Stimulated activated CD8-positive, alpha-beta memory T cell treated with anti-CD3 and anti-CD28 coated beads, Interleukin-4, amount 100 ng/mL, for 24 hours (primary cell): ENCODE results near the gene ACAA1.
"Not testable (repeated sequence)": the region's sequence is repeated elsewhere in the genome, so short reads cannot be mapped to it uniquely, and the experiment has no call there.

Experiments used
- DNase-seq: peaks from one replicate; pipeline ENCODE4 v3.0.0-alpha.2; 2020; ENCODE audit warnings: low read depth

Gene ACAA1, protein sequence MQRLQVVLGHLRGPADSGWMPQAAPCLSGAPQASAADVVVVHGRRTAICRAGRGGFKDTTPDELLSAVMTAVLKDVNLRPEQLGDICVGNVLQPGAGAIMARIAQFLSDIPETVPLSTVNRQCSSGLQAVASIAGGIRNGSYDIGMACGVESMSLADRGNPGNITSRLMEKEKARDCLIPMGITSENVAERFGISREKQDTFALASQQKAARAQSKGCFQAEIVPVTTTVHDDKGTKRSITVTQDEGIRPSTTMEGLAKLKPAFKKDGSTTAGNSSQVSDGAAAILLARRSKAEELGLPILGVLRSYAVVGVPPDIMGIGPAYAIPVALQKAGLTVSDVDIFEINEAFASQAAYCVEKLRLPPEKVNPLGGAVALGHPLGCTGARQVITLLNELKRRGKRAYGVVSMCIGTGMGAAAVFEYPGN

DNA sequence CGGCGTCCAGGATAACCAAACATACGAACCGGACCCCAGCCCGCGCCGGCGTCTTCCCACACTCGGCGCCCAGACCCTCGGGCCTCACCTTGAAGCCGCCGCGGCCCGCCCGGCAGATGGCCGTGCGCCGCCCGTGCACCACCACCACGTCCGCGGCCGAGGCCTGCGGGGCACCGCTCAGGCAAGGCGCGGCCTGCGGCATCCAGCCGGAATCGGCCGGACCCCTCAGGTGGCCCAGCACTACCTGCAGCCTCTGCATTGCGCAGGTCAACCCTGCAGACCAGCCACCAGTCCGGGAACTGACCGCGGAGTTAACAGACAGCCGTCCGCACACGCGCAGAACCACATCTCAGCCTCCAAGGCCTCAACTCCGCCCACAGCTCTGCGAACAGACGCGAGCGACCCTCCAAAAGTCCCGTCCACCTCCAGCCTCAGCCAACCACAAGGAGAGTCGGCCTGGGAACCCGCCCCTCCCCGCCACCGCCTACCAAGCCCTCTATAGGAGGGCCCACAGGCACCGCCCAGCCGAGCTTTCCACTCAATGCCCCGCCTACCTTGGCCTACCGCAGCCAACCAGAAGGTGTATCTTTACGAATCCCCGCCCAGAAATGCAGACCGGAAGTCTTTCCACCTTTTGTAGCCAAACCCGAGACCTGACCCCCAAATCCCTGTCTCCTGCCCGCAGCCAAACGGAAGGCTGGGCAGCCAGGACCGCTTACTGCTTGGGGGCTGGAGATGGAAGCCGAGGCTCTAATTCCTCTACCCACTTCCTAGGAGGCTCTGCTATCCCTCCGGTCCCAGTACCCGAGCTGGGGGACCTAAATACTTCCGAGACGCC lies at the start of gene ACAA1:
Gene ACAA1 (minus strand): TSS at position 351 of the 838 bp plus-strand sequence. CDS start 92 bp downstream, at position 259.
- peak; percentile 98 for DNase-seq

DNA sequence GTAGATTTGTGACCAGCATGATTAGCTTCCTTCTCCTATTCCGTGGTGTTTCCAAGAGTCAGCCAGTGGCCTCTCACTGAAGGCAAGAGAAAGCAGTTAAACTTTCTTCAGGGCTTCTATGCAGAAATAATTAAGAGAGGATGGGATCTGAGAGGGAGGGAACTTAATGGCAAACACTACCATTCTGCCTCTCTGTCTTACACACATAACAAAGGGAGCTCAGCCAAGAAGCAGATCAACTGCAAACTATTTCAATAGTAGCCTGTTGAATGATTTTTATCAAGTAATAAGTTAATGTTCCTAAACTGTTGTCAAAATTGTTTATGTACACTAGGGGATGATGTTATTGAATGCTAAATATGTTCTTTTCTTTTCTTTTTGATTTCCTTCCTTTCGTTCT lies 40.3 kb upstream of the ACAA1 start:
- no peak for DNase-seq

DNA sequence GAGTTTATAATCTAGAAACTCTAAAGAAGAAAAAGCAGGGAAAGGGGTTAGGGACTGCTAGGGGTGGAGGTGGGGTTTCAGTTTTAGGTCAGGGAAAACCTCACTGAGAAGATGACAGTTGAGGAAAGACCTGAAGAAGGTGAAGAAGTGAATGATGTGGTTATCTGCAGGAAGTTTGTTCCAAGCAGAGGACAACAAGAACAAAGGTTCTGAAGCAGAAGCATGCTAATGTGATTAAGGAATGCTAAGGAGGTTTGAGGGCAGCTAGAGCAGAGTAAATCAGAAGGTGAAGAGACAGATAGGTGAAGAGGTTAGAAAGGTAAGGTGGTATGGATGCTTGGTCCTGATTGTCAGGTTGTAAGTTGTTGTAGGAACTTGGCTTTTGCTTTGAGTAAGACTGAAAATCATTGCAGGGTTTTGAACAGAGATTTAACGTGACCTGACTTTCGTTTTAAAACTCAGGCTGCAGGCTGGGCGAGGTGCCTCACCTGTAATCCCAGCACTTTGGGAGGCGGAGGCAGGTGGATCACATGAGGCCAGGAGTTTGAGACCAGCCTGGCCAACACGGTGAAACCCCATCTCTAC lies 37.0 kb upstream of the ACAA1 start:
- DNase-seq: no peak

DNA sequence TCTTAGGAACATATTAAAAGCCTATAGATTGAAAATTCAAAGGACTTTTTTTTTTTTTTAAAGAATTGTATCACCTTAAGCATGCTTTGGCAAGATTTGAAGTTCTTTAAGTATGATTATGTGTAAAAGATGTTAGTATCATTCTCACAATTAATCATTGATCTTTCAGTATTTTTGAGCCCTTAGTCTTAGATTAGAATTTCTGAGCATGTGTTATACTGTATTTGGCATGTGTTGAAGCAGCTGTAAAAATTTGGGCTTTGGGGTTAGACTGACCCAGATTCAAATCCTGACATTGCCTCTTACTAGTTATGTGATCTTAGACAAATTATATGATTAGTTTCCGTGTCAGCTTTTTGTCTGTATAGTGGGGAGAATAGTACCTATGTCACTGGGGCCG lies 34.7 kb upstream of the ACAA1 start:
- DNase-seq: no peak

DNA sequence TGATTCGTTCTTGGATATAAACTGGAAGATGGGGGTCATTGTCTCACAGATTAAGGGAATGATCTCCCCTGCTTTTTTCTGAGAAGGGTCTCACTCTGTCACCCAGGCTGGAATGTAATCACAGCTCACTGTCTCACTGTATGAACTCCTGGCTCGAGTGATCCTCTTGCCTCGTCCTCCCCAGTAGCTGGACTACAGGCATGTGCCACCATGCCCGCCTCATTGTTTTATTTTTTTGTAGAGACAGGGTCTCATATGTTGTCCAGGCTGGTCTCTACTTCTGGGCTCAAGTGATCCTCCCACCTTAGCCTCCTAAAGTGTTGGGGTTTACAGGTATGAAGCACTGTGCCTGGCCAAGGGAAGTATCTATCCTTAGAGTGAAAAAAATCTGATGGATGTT lies 33.8 kb upstream of the ACAA1 start:
- DNase-seq: no peak

DNA sequence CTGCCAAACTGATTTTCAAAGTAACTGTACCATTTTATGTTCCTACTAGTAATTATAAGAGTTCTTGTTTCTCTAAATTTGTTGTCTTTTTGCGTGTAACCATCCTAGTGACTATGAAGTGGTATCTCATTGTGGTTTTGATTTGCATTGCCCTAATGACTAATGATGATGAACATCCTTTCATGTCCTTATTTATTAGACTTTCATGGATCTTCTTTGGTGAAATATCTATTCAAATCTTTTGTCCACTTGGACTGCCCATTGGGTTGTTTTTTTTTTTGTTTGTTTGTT lies 32.0 kb upstream of the ACAA1 start:
- DNase-seq: no peak

DNA sequence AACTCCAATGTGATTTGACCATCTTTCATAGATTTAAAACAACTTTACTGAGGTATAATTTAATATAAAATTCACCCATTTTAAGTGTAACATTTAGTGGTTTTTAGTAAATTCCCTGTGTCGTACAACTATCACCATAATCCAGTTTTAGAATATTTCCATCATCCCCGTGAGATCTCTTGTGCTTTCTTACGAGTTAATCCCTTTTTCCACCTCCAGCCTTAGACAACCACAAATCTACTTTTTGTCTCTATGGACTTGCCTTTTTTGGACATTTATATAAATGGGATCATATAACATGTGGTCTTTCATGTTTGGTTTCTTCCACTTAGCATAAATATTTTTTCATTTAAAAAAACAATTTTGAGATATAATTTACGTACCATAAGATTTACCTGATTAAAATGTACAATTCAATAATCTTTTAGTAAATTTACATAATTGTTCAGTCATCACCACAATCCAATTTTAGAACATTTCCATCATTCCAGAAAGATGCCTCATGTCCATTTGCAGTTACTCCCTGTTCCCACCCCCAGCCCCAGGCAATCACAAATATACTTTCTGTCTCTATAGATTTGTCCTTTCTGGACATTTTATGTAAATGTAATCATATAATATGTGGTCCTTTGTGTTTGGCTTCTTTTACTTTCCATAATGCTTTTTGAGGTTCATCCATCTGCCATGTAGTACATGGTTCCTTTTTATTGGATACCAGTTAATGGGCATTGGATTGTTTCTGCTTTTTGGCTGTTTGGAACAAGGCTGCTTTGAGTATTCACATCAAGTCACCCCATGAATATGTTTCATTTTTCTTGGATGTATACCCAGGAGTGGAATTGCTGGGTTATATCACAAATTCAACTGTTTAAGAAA lies 31.5 kb upstream of the ACAA1 start:
- DNase-seq: no peak

DNA sequence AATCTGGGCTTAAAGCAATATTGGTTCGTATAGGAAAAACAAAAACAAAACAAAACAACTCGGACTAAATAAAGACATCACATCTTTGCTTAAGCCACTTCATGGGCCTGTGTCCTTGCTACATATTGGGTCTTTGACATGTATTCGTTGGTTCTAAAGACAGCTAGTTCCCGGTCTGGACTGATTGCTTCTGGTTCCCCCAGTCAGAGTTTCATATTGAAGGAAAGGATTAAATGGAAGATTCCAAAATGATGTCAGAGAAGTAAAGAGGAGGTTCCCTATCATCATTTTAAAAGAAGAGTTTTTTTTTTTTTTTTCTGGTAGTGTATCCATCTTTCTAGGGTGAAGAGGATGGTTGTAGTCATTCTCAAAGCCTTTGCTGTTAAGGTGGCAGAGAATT lies 30.7 kb upstream of the ACAA1 start:
- DNase-seq: no peak

DNA sequence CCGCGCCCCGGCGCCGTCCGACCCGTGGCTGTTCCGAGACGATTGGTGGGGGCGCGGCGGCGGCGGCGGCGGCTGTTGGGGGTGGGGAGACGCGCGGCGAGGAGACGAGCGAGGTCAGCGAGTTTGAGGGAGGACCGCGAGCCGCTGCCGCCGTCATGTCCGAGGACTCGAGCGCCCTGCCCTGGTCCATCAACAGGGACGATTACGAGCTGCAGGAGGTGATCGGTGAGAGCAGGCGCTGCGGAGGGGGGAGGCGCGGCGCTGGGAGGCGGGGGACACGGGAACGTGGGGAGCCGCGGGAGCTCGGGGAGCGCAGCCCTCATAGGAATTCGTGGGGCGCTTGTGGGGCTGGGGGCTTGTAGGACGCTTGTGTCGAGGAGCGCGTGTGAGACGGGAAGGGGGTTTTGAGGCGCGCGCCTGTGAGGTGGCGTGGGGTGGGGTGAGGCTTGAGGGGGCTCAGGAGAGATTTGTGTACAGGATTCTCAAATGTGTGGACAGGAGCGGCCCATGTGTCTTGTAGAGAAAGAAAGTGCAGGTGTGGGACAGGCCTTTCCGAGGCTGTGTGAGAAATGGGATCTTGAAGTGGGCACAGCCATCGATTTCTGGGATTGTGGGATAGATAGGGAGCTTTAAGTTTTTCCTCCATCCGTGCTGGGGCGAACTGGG lies 28.9 kb upstream of the ACAA1 start:
- DNase-seq: no peak

DNA sequence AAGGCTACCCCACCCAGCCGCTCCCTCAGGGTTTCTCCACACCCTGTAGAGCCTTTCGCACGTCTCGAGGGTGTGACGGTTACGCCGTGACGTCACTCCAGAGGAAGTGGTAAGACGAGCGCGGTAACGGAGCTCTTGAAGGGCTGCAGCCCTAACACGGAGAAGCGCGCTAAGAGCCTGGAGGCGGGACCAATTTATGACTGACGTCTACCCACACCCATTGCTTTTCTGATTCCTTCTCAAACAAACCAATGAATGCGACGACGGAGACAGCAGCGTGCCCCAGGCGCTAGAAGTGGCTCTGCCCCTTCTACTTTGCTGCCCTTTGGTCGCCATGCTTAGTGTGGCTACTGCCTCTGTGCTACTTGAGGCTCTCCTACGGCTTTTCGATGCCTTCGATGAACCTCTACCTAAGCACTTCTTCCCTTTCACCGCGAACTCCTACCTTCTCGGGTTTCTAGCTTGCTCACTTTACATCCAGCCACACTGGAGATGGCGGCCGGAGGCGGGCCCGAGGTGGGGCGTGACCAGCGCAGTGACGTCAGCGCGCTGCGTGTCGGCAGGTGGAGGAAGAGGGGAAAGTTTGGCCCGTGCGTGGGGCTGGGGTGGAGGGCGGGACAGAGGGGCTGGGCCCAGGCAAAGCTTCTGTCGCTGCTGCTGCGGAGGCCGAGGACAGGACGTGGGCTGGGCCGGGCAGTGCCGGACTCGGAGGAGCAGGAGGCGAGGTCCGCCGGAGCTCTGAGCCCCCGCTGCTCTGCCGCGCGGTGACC lies 28.2 kb upstream of the ACAA1 start, which contains the start of gene OXSR1:
Gene OXSR1 (plus strand): TSS at position 586 of the 770 bp plus-strand sequence. CDS start 340 bp downstream, outside the sequence.
- DNase-seq: peak; percentile 92

DNA sequence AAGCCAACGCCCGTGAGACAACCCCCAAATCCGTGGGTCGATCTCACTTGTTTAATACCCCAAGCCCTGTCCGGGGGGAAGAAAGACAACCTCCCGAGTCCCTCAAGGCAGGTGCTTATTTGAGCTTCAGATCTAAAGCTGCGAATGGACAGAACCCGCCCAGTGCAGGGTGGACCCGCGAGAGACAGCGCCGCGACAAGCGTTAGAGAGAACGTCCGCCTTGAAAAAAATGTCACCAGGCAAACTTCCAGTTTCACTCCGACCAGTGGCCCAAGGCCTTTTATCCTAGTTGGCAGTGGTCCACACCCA lies 27.7 kb upstream of the ACAA1 start:
- DNase-seq: no peak

DNA sequence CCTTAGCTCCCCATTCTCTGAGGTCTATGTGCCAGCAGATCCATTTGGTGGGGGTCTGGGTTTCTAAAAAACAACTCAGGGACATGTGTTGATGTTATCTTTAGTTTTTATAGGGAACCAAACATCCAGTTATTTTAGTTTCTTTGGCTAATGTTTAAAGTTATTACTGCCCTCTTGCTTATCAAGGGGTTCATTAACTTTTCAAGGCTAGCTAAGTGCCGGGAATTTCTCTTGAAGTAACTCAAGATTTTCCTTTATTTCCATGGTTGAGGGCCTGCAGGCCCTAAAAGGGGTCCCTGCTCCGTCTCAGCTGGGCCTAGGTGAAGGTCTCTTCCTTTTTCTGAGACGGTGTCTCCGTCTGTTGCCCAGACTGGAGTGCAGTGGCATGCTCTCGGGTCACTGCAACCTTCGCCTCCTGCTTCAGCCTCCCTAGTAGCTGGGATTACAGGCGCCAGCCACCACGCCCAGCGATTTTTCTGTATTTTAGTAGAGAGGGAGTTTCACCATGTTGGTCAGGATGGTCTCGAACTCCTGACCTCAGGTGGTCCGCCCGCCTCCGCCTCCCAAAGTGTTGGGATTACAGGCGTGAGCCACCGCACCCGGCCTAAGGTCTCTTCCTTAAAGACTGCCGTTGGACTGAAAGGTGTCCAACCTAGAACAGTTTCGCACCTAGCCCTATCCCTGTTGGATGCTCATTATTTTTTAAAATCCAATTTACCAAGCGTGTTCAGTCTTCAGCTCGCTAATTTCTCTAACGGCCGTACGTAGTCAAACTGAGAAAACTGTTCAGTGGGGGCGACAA lies 27.1 kb upstream of the ACAA1 start:
- no peak for DNase-seq

DNA sequence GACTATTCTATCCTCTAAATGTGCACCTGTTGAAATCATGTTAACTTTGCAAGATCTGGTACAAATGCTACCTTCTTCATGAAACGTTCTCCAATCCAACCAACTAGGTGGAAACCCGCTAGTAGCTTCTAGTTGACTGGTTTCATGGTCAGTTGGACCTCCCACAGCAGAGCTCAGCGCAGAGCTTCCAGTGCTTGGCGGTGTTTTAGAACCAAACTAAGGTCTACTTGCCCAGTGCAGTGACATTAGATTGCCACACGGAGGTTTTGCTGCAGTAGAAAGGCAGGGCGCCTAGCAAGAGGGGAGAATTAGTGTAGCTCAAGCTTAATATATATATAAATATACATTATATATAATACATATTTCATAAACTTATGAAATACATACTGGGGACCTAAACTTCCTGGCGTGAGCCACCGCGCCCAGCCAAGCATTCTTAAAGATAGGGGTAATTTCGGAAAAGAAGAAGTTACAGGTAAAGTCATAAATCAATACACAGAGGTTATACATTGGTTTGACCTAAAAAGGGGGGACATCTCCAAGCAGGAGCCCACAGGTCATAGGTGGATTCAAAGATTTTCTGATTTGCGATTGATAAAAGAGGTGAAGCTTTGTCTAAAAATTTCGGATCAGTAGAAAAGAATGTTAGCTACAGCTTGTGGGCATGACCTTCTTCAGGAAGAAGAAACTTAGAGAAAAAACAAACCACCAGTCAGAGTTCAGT lies 26.4 kb upstream of the ACAA1 start:
- no peak for DNase-seq

DNA sequence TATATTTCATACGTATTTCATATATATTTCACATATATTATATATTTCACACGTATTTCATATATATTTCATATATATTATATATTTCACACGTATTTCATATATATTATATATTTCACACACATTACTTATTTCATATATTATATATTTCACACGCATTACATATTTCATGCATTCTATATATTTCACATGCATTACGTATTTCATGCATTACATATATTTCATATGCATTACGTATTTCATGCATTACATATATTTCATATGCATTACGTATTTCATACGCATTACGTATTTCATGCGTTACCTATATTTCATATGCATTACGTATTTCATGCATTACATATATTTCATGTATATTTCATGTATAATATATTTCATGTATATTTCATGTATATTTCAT lies 23.8 kb upstream of the ACAA1 start:
- DNase-seq: not testable (repeated sequence)

DNA sequence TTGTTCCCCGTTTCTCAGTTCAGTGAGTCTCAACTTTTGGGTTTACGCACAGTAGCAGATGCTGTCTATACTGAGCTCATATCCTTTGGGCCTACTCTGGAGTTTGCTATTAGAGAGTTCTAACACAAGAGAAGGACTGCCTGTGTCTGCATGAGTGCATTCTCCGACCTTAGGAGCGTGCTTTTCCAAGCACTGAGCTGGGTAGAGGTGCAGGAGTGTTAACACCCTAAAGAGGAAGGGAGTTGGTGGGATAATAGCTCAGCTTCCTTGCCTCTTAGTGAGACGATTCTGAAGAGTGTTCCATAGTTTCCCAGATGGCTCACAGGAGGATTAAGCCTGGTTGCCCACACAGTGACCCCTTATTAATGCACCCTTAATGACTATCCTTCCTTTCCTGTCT lies 21.5 kb upstream of the ACAA1 start:
- DNase-seq: no peak

DNA sequence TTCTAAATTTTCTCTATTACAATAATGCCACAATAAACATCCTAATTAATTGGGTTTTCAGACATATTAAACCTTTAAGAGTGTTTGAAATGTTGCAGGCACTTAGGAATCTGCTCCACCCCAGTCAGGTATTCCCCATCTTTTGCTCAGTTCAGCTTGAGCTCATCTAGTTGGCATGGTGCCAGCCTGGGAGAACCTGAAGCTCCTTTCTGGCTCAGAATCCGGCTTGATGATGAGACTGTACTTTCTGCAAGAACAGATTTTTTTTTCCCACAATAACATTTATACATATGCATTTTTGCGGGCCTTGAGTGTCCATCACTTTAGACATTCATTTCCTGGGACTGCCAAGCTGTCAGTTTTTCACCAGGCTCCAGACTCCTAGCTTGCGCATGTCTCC lies 20.7 kb upstream of the ACAA1 start:
- no peak for DNase-seq

DNA sequence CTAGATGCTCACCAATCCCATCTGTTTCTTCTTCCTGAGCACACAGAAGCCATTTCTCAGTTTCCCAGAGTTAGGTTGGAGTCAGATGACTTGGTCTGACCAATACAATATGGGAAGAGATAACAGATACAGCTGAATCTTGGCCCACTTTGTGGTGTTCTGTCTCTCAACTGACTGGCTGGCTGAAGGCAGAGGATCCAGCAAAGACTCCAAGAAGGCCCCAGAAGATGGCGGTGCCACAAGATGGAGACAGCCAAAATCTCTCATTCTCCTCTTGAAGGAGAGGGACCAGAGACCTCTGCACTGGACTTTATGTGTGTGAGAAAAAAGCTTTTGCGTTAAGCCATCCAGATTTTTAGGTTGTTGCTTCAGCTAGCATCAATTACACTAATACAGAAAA lies 20.2 kb upstream of the ACAA1 start:
- no peak for DNase-seq

DNA sequence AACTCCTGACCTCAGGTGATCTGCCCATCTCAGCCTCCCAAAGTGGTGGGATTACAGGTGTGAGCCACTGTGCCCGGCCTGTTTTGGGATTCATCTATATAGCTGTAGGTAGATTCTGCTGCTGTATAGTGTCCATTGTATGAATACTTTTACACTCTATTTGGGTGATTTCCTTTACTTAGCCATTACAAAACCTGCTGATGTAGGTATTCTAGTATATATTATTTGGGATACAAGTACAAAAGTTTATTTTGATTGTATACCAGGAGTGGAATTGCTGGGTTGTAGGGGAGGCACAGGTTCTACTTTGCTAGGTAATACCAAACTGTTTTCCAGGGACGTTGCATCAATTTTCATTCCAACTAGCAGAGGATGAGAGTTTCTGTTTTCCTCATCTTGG lies 18.9 kb upstream of the ACAA1 start:
- no peak for DNase-seq

DNA sequence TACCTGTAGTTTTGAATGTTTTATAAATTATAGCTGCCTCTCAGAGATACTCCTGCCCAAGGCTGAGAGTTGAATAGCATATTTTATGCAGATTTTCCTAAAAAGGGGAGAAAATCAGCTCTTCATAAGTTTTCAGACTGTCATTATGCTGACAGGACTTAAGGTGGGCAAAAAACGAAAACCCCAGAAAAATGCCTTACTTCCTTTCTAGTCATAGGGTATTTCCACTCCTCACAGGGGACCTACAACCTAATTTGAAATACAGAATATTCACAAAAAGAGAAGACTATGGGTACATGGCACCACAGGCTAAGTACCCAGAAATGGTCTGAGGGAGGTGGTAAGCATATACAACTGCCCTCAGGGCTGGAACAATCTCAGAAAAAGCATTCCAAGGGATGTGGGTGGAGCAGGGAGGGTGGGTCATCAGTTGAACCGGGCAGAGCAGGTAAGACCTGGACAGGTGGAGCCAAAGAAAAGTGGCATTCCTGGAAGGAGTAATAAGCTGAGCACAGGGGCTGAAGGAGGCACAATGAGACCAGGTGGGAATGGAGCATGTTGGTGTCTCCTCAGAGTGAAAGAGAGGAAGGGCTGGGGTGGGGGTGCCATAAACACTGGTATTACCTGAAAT lies 17.8 kb upstream of the ACAA1 start:
- no peak for DNase-seq
